Mesodermal cell (in vitro differentiated cells): ENCODE data around the gene SGIP1.
A peak's percentile ranks its signal among the peaks of the same experiment; 100 is the strongest.

ENCODE experiments used
- H3K27ac ChIP-seq: 2 replicates; pipeline ENCODE4 v1.7.0; 2013; ENCODE audit warnings: mild to moderate bottlenecking, low read depth, low read length, moderate library complexity; ENCODE audit not compliant: severe bottlenecking
- H3K36me3 ChIP-seq: 2 replicates; pipeline ENCODE4 v1.7.1; 2013; ENCODE audit warnings: mild to moderate bottlenecking, low read length, moderate library complexity; ENCODE audit not compliant: control insufficient read depth, insufficient read depth
- H3K4me1 ChIP-seq: one replicate; pipeline ENCODE4 v1.7.1; 2013; ENCODE audit warnings: mild to moderate bottlenecking, low read length; ENCODE audit not compliant: insufficient read depth, control insufficient read depth, poor library complexity, severe bottlenecking
- H3K4me3 ChIP-seq: 2 replicates; pipeline ENCODE4 v1.7.0; 2013; ENCODE audit warnings: low read length, control low read depth, mild to moderate bottlenecking; ENCODE audit not compliant: insufficient read depth, poor library complexity, severe bottlenecking; ENCODE audit errors: extremely low read depth
- H3K9me3 ChIP-seq: 2 replicates; pipeline ENCODE4 v1.7.1; 2013; ENCODE audit warnings: mild to moderate bottlenecking, low read length, moderate library complexity; ENCODE audit not compliant: control insufficient read depth
- WGBS, 2 experiments: methylation state at CpG; one replicate each; pipeline ENCODE4 v1.1.5; 2013; ENCODE audit warnings: missing lambda C conversion rate in 2 of 2; ENCODE audit not compliant: insufficient coverage in 2 of 2; 5-methylcytosine and 5-hydroxymethylcytosine counted together

The SGIP1 gene

GRCh38 chr1:66745451-66745850 lies 211.5 kb downstream of the SGIP1 start:
- Histone ChIP-seq H3K4me3 (no peak overlapping the region), H3K9me3 (no peaks in the 10 kb centered on the region), H3K27ac (no peak overlapping the region), H3K36me3 (no peaks in the 10 kb centered on the region), H3K4me1 (no peaks in the 10 kb centered on the region)
- WGBS, 2 experiments = no CpG with 5 or more reads among the region's 2 CpGs

- Histone ChIP-seq H3K36me3 (no peaks in the 10 kb centered on the region), H3K4me1 (peaks cover 4% of the 10 kb centered on the region), H3K9me3 (no peaks in the 10 kb centered on the region), H3K4me3 (no peak overlapping the region), H3K27ac (no peak overlapping the region)
- WGBS, 2 experiments = no CpG with 5 or more reads among the region's 1 CpG
These were observed 213.5 kb downstream of the SGIP1 start for GRCh38 chr1:66747501-66747900.

GRCh38 chr1:66750577-66750976 lies 216.6 kb downstream of the SGIP1 start:
- 86 to 93% methylated on average over 1 to 2 of the region's 3 CpGs for WGBS, 2 experiments
- Histone ChIP-seq H3K4me3 (no peak overlapping the region), H3K36me3 (no peaks in the 10 kb centered on the region)

GRCh38 chr1:66751160-66751559 lies 217.2 kb downstream of the SGIP1 start:
- no peaks in the 10 kb centered on the region for H3K36me3 ChIP-seq
- H3K4me3 ChIP-seq = no peak overlapping the region
- peaks cover 7% of the 10 kb centered on the region for H3K4me1 ChIP-seq
- no peak overlapping the region for H3K27ac ChIP-seq
- no peaks in the 10 kb centered on the region for H3K9me3 ChIP-seq
- 95 to 100% methylated on average over 2 of the region's 4 CpGs for WGBS, 2 experiments

More at GRCh38 chr1:66750577-66750976, 216.6 kb downstream of the SGIP1 start:
- H3K9me3 ChIP-seq = no peaks in the 10 kb centered on the region
- H3K27ac ChIP-seq = no peak overlapping the region
- peaks cover 7% of the 10 kb centered on the region for H3K4me1 ChIP-seq

- Histone ChIP-seq H3K36me3 (no peaks in the 10 kb centered on the region), H3K4me3 (peak within 1 kb of the TSS; percentile 30)
- WGBS, 2 experiments = 8% methylated on average over 21 to 28 of the region's 35 CpGs
These were observed 218.1 kb downstream of the SGIP1 start, which contains the start of gene DYNLT5 for GRCh38 chr1:66752000-66752592. Gene DYNLT5 (plus strand): TSS chr1:66752459. CDS start chr1:66754659, 2,200 bp downstream.

GRCh38 chr1:66752671-66753371 lies 218.9 kb downstream of the SGIP1 start:
- no peaks in the 10 kb centered on the region for H3K9me3 ChIP-seq
- peaks cover 7% of the 10 kb centered on the region for H3K4me1 ChIP-seq
- no peaks in the 10 kb centered on the region for H3K36me3 ChIP-seq
- peak overlapping the region; percentile 30 for H3K4me3 ChIP-seq
- 51 to 59% methylated on average over 12 to 13 of the region's 18 CpGs for WGBS, 2 experiments
- H3K27ac ChIP-seq = peak overlapping the region; percentile 58

More at GRCh38 chr1:66752000-66752592, 218.1 kb downstream of the SGIP1 start, which contains the start of gene DYNLT5:
- H3K27ac ChIP-seq = peak within 1 kb of the TSS; percentile 58
- H3K4me1 ChIP-seq = peaks cover 7% of the 10 kb centered on the region
- no peaks in the 10 kb centered on the region for H3K9me3 ChIP-seq

- Histone ChIP-seq H3K27ac (no peak overlapping the region), H3K36me3 (no peaks in the 10 kb centered on the region), H3K9me3 (no peaks in the 10 kb centered on the region), H3K4me1 (peaks cover under 1% of the 10 kb centered on the region), H3K4me3 (no peak overlapping the region)
- WGBS, 2 experiments = 79 to 96% methylated on average over 3 to 4 of the region's 6 CpGs
These were observed 223.8 kb downstream of the SGIP1 start for GRCh38 chr1:66757722-66758240.

- Histone ChIP-seq H3K36me3 (no peaks in the 10 kb centered on the region), H3K9me3 (peaks cover 3% of the 10 kb centered on the region), H3K4me3 (no peak overlapping the region), H3K4me1 (no peaks in the 10 kb centered on the region), H3K27ac (no peak overlapping the region)
- WGBS, 2 experiments = 71% methylated on average over 1 of the region's 1 CpG; no CpG with 5 or more reads in 1 of the 2 experiments
These were observed 224.3 kb downstream of the SGIP1 start for GRCh38 chr1:66758241-66758755.

- Histone ChIP-seq H3K4me3 (no peak overlapping the region), H3K36me3 (no peaks in the 10 kb centered on the region), H3K27ac (no peak overlapping the region), H3K9me3 (peaks cover 6% of the 10 kb centered on the region), H3K4me1 (no peaks in the 10 kb centered on the region)
- 86% methylated on average over 1 of the region's 1 CpG for WGBS, 2 experiments
These were observed 226.6 kb downstream of the SGIP1 start for GRCh38 chr1:66760506-66760905.

GRCh38 chr1:66761221-66761620 lies 227.3 kb downstream of the SGIP1 start:
- no peaks in the 10 kb centered on the region for H3K4me1 ChIP-seq
- H3K27ac ChIP-seq = no peak overlapping the region
- H3K9me3 ChIP-seq = peaks cover 6% of the 10 kb centered on the region
- WGBS, 2 experiments = 86 to 90% methylated on average over 2 of the region's 2 CpGs
- H3K36me3 ChIP-seq = no peaks in the 10 kb centered on the region
- no peak overlapping the region for H3K4me3 ChIP-seq
